Lower leg skin (tissue), 4 donors: Measurements from ENCODE around the gene EMC1. TPM values are rescaled to one million over a fixed set of nuclear protein-coding genes. Genes with fewer than 3 reads are reported as not detected.
"Not testable (repeated sequence)": the region's sequence is repeated elsewhere in the genome, so short reads cannot be mapped to it uniquely, and the experiment has no call there.

Source experiments
- DNase-seq, 2 donors: peaks; one replicate each; pipeline ENCODE4 v3.0.0-alpha.2; 2019; ENCODE audit warnings: low spot score in 2 of 2
- H3K4me3 ChIP-seq: fragments of 200-600 bp; sonication (generic); 2 replicates; pipeline ENCODE4 v1.5.1; 2017; ENCODE audit warnings: mild to moderate bottlenecking, low read depth; ENCODE audit not compliant: poor library complexity, severe bottlenecking
- CTCF ChIP-seq, 3 donors: fragments of 450-650 bp; IDR thresholded peaks; one replicate each; pipeline ENCODE4 v1.5.1; 2016; ENCODE audit warnings: antibody characterized with exemption in 3 of 3, mild to moderate bottlenecking in 3 of 3, moderate library complexity in 2 of 3
- POLR2A ChIP-seq, 2 donors: fragments of 450-650 bp; IDR thresholded peaks; one replicate each; pipeline ENCODE4 v1.6.1; 2016 to 2017; ENCODE audit warnings: antibody characterized with exemption in 2 of 2, mild to moderate bottlenecking in 1 of 2, moderate library complexity in 1 of 2
- WGBS, 2 donors: methylation state at CpG; one replicate each; pipeline ENCODE4 v1.1.5; 2018; 5-methylcytosine and 5-hydroxymethylcytosine counted together
- intact Hi-C: fragments of 100-400 bp; cut with DNase I; formaldehyde crosslinking; loops from one replicate; pipeline ENCODE4 v1.15.0; 2023; ENCODE audit warnings: low total_unique reads
- total RNA-seq, 4 donors: library from RNA; depleted of rRNA; stranded (reverse); fragments of >200 nt; gene quantifications; one replicate each; pipeline ENCODE4 v1.1.0, GENCODE V29; 2016

EMC1 gene
- total RNA-seq, 4 donors from 2014 or later = 26.7 to 31.8 (median 30.2) TPM

GRCh38 chr1:19182223-19182622, 69.1 kb downstream of the EMC1 start:
- no peak for DNase-seq
- TF ChIP-seq CTCF (IDR thresholded peaks at IDR 0.05) = no peak
- TF ChIP-seq POLR2A (IDR thresholded peaks at IDR 0.05) = no peak
- H3K4me3 ChIP-seq = no peak overlapping the region
- intact Hi-C loops = no loop called here
- 96 to 97% methylated on average over 5 of the region's 5 CpGs for WGBS, 2 donors

- H3K4me3 ChIP-seq, intact Hi-C loops, DNase-seq: not testable (repeated sequence)
- 88 to 90% methylated on average over 8 of the region's 8 CpGs for WGBS, 2 donors
Observed at GRCh38 chr1:19180265-19180657, 71.1 kb downstream of the EMC1 start.

- DNase-seq = no peak
- intact Hi-C loops = no loop called here
Observed at GRCh38 chr1:19179597-19180264, 71.6 kb downstream of the EMC1 start.

GRCh38 chr1:19178734-19179398, 72.5 kb downstream of the EMC1 start:
- WGBS, 2 donors = 69 to 72% methylated on average over 5 of the region's 5 CpGs
- no peak for DNase-seq
- no peak for TF ChIP-seq POLR2A (IDR thresholded peaks at IDR 0.05)
- TF ChIP-seq CTCF (IDR thresholded peaks at IDR 0.05) = no peak
- H3K4me3 ChIP-seq = no peak overlapping the region
- intact Hi-C loops = no loop called here

More at GRCh38 chr1:19179597-19180264, 71.6 kb downstream of the EMC1 start:
- no peak for TF ChIP-seq POLR2A (IDR thresholded peaks at IDR 0.05)
- no peak for TF ChIP-seq CTCF (IDR thresholded peaks at IDR 0.05)
- WGBS, 2 donors = 81 to 89% methylated on average over 8 of the region's 8 CpGs
- no peak overlapping the region for H3K4me3 ChIP-seq

- TF ChIP-seq POLR2A (IDR thresholded peaks at IDR 0.05) (no peak), CTCF (IDR thresholded peaks at IDR 0.05) (no peak)
- H3K4me3 ChIP-seq = no peak overlapping the region
- 68 to 69% methylated on average over 2 of the region's 2 CpGs for WGBS, 2 donors
- intact Hi-C loops = no loop called here
- DNase-seq = no peak
Observed at GRCh38 chr1:19177811-19178210, 73.5 kb downstream of the EMC1 start.

GRCh38 chr1:19169642-19170041, 81.7 kb downstream of the EMC1 start:
- DNase-seq = no peak
- 62 to 68% methylated on average over 2 of the region's 2 CpGs for WGBS, 2 donors
- intact Hi-C loops = no loop called here
- TF ChIP-seq POLR2A (IDR thresholded peaks at IDR 0.05) = no peak
- TF ChIP-seq CTCF (IDR thresholded peaks at IDR 0.05) = no peak
- no peak overlapping the region for H3K4me3 ChIP-seq
